GM15510 (cell line): Measurements from ENCODE around the gene ANKRD13C.

Experiments
- POLR2A ChIP-seq: IDR thresholded peaks from 3 replicates; pipeline ENCODE4 v1.6.1; 2011; ENCODE audit warnings: borderline replicate concordance; ENCODE audit not compliant: insufficient read length; ENCODE audit errors: extremely low read depth

The ANKRD13C gene

GRCh38 chr1:70354332-70355110, at the start of gene ANKRD13C:
Gene ANKRD13C (minus strand): TSS chr1:70354722. CDS start chr1:70354408, 314 bp downstream.
- peak; percentile 92 for TF ChIP-seq POLR2A

GRCh38 chr1:70403759-70404158, 49.2 kb upstream of the ANKRD13C start:
- no peak for TF ChIP-seq POLR2A

- TF ChIP-seq POLR2A: no peak
Measured at GRCh38 chr1:70401974-70402373, 47.5 kb upstream of the ANKRD13C start.

GRCh38 chr1:70400335-70400734, 45.8 kb upstream of the ANKRD13C start:
- TF ChIP-seq POLR2A: no peak

- no peak for TF ChIP-seq POLR2A
Measured at GRCh38 chr1:70397013-70397412, 42.5 kb upstream of the ANKRD13C start.

GRCh38 chr1:70396607-70397006, 42.1 kb upstream of the ANKRD13C start:
- TF ChIP-seq POLR2A: no peak

- no peak for TF ChIP-seq POLR2A
Measured at GRCh38 chr1:70392626-70393025, 38.1 kb upstream of the ANKRD13C start.

- no peak for TF ChIP-seq POLR2A
Measured at GRCh38 chr1:70387507-70387906, 33.0 kb upstream of the ANKRD13C start.

GRCh38 chr1:70386121-70386520, 31.6 kb upstream of the ANKRD13C start:
- TF ChIP-seq POLR2A: no peak

GRCh38 chr1:70385477-70385876, 31.0 kb upstream of the ANKRD13C start:
- TF ChIP-seq POLR2A: no peak

- TF ChIP-seq POLR2A: no peak
Measured at GRCh38 chr1:70384542-70384941, 30.0 kb upstream of the ANKRD13C start.

- TF ChIP-seq POLR2A: no peak
Measured at GRCh38 chr1:70383483-70383882, 29.0 kb upstream of the ANKRD13C start.

- TF ChIP-seq POLR2A: no peak
Measured at GRCh38 chr1:70382682-70383081, 28.2 kb upstream of the ANKRD13C start.

GRCh38 chr1:70376196-70376595, 21.7 kb upstream of the ANKRD13C start:
- TF ChIP-seq POLR2A: no peak

GRCh38 chr1:70372426-70372825, 17.9 kb upstream of the ANKRD13C start:
- TF ChIP-seq POLR2A: no peak

- no peak for TF ChIP-seq POLR2A
Measured at GRCh38 chr1:70364439-70364838, 9.9 kb upstream of the ANKRD13C start.
